GF-D8 (cell line): ENCODE data around the gene AUNIP.

Source experiments
- DNase-seq: peaks from one replicate; lab custom pipeline; 2025; lab: John Stamatoyannopoulos, UW

The AUNIP gene

GRCh38 chr1:25809283-25809926, 49.9 kb downstream of the AUNIP start:
- peak; percentile 71 for DNase-seq

- DNase-seq, result no peak
These were observed 50.6 kb downstream of the AUNIP start for GRCh38 chr1:25808481-25809244.

GRCh38 chr1:25807480-25808390, 51.5 kb downstream of the AUNIP start:
- DNase-seq, result no peak

- DNase-seq, result no peak
These were observed 52.8 kb downstream of the AUNIP start for GRCh38 chr1:25806418-25806817.

- no peak for DNase-seq
These were observed 53.4 kb downstream of the AUNIP start for GRCh38 chr1:25805863-25806225.

GRCh38 chr1:25804964-25805862, 54.0 kb downstream of the AUNIP start:
- no peak for DNase-seq

GRCh38 chr1:25804244-25804963, 54.9 kb downstream of the AUNIP start:
- DNase-seq, result no peak

GRCh38 chr1:25803368-25803767, 55.9 kb downstream of the AUNIP start:
- no peak for DNase-seq

- no peak for DNase-seq
These were observed 56.3 kb downstream of the AUNIP start for GRCh38 chr1:25802915-25803314.

- DNase-seq, result no peak
These were observed 58.4 kb downstream of the AUNIP start for GRCh38 chr1:25800703-25801377.

GRCh38 chr1:25799935-25800702, 59.1 kb downstream of the AUNIP start, which contains the start of gene SELENON:
TSS of gene SELENON (plus strand) at chr1:25800193. CDS start at chr1:25800231, 38 bp downstream.
- peak; percentile 29 for DNase-seq

- DNase-seq, result no peak
These were observed 59.8 kb downstream of the AUNIP start for GRCh38 chr1:25799352-25799934.

- no peak for DNase-seq
These were observed 60.4 kb downstream of the AUNIP start for GRCh38 chr1:25798666-25799351.

GRCh38 chr1:25797939-25798338, 61.3 kb downstream of the AUNIP start:
- DNase-seq, result no peak

GRCh38 chr1:25796811-25797458, 62.3 kb downstream of the AUNIP start:
- DNase-seq, result peak; percentile 51

GRCh38 chr1:25795946-25796810, 63.1 kb downstream of the AUNIP start:
- no peak for DNase-seq

GRCh38 chr1:25795211-25795610, 64.0 kb downstream of the AUNIP start:
- no peak for DNase-seq
